ENCODE results near the gene PKP1.

PKP1 gene

GRCh38 chr1:201307231-201307630, 23.9 kb downstream of the PKP1 start:
- DNase-seq (ENCODE audit: extremely low read depth in 1 of 2, low read depth in 1 of 2), result no peak

GRCh38 chr1:201307760-201308499, 24.6 kb downstream of the PKP1 start:
- DNase-seq (ENCODE audit: extremely low read depth in 1 of 2, low read depth in 1 of 2), result no peak

GRCh38 chr1:201309416-201309815, 26.1 kb downstream of the PKP1 start:
- DNase-seq (ENCODE audit: extremely low read depth in 1 of 2, low read depth in 1 of 2), result no peak

DNA sequence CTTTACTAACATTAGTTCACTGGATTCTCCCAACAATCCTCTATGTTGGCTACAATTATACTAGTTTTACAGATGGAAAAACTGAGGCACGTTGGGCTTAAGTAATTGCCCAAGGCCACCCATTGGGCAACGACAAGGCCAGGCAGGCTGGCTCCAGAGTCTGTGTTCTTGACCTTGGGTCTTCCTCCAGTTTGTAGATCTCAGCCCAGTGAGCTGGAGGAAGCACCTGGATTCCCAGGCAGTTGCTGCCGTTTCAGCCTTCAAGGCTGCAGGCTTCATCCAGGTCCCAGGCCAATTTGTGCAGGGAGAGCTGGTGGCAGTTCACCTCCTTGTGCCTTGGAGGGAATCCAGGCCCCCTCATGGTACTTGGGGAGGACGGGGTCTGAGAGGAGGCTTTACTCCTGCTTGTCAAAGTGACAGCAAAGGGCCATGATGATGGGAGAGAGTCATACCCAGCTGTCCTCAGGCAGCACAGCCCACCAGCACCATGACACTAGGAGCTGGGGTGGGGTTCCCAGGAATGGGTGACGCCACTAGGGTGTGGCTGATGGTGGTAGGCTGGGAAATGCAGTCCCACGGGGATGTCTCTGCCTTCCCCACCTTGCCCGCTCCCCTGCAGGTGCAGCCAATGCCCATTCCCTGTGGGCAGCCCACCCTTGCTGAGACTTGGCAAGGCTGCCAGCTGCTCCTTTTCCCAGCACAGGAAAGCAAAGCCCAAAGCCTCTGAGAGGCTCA, 27.1 kb downstream of the PKP1 start:
- DNase-seq (ENCODE audit: extremely low read depth in 1 of 2, low read depth in 1 of 2), result no peak

- no peak for DNase-seq (ENCODE audit: extremely low read depth in 1 of 2, low read depth in 1 of 2)
Measured at GRCh38 chr1:201310986-201311355, 27.7 kb downstream of the PKP1 start.

GRCh38 chr1:201311356-201312011, 28.2 kb downstream of the PKP1 start:
- no peak for DNase-seq (ENCODE audit: extremely low read depth in 1 of 2, low read depth in 1 of 2)

GRCh38 chr1:201312298-201312697, 29.0 kb downstream of the PKP1 start:
- DNase-seq (ENCODE audit: extremely low read depth in 1 of 2, low read depth in 1 of 2), result no peak

DNA sequence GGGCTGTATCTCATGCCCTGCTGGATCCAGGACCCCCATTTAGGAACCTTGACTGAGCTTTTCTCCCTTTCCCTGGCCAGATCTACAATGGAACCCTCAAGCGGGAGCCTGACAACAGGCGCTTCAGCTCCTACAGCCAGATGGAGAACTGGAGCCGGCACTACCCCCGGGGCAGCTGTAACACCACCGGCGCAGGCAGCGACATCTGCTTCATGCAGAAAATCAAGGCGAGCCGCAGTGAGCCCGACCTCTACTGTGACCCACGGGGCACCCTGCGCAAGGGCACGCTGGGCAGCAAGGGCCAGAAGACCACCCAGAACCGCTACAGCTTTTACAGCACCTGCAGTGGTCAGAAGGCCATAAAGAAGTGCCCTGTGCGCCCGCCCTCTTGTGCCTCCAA, 29.8 kb downstream of the PKP1 start:
- DNase-seq (ENCODE audit: extremely low read depth in 1 of 2, low read depth in 1 of 2), result no peak

DNA sequence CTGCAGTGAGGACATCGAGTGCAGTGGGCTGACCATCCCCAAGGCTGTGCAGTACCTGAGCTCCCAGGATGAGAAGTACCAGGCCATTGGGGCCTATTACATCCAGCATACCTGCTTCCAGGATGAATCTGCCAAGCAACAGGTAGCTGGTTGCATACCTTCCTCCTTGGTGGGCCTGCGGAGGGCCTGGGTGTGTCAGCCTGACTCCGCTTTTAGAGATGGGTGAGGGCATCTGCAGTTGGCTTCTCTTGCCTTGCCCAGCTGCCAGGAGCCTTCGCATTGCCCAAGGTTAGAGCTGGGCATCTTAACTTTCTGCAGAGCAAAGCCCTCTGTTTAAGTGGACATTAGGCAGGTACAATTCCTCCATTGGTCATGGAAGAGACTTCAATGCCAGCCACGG, 33.2 kb downstream of the PKP1 start:
- DNase-seq (ENCODE audit: extremely low read depth in 1 of 2, low read depth in 1 of 2), result no peak

- no peak for DNase-seq (ENCODE audit: extremely low read depth in 1 of 2, low read depth in 1 of 2)
Measured at GRCh38 chr1:201317551-201317950, 34.2 kb downstream of the PKP1 start.

DNA sequence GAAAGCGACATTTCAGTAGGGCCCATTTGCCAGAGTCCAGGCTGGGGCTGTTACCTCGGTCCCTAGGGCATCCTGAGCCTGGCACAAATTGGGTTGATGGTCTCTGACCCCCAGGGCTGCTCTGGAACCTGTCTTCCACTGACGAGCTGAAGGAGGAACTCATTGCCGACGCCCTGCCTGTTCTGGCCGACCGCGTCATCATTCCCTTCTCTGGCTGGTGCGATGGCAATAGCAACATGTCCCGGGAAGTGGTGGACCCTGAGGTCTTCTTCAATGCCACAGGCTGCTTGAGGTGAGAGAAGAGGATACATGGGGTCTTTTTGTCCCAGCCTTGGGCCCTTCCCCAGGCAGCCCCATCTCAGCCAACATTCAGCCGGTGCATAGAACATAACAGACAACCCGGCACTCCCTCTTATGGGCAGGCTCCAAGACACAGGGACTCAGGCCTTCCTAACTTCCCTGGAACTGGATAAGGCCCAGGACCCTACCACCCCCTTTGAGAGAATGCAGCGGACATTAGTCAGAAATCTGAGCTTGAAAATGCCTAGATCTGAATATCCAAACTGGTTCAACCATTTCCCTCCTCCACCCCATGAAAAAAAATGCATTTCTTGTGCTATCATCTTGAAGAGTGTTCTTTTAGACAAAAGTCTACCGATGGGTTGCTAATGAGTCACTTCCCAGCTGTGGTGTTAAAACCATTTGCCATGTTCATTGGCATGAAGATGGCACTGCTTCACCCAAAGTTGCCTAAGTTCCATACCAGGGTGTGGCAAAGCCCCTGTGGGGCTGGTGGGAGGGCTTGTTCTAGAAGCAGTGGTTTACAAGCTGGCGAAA, 35.4 kb downstream of the PKP1 start:
- DNase-seq (ENCODE audit: extremely low read depth in 1 of 2, low read depth in 1 of 2), result no peak

- no peak for DNase-seq (ENCODE audit: extremely low read depth in 1 of 2, low read depth in 1 of 2)
Measured at GRCh38 chr1:201319631-201320030, 36.3 kb downstream of the PKP1 start.

DNA sequence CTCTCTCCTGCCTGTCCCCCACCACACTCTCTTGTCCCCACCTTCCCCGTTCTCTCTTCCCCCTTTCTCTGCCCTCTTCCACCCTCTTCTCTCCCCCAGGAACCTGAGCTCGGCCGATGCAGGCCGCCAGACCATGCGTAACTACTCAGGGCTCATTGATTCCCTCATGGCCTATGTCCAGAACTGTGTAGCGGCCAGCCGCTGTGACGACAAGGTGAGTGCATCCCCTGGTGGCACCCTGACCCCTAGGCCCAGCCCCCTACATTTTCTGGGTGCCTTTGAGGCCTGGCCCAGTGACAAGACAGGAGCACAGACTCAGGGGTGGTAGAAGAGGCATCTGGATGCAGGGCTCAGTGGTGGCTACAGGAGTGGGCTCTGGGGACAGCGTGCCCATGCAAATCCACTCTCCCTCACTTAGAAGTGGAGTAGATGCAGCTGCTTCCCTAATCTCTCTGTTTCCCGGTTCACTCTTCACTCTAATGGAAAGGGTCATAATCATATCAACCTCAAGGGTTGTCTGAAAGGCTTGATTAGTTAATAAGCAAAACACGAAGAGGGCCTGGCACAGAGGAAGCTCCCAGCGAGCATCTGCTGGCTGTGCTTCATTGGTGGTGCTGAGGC, 37.0 kb downstream of the PKP1 start:
- DNase-seq (ENCODE audit: extremely low read depth in 1 of 2, low read depth in 1 of 2), result no peak

GRCh38 chr1:201321826-201322390, 38.6 kb downstream of the PKP1 start:
- no peak for DNase-seq (ENCODE audit: extremely low read depth in 1 of 2, low read depth in 1 of 2)

DNA sequence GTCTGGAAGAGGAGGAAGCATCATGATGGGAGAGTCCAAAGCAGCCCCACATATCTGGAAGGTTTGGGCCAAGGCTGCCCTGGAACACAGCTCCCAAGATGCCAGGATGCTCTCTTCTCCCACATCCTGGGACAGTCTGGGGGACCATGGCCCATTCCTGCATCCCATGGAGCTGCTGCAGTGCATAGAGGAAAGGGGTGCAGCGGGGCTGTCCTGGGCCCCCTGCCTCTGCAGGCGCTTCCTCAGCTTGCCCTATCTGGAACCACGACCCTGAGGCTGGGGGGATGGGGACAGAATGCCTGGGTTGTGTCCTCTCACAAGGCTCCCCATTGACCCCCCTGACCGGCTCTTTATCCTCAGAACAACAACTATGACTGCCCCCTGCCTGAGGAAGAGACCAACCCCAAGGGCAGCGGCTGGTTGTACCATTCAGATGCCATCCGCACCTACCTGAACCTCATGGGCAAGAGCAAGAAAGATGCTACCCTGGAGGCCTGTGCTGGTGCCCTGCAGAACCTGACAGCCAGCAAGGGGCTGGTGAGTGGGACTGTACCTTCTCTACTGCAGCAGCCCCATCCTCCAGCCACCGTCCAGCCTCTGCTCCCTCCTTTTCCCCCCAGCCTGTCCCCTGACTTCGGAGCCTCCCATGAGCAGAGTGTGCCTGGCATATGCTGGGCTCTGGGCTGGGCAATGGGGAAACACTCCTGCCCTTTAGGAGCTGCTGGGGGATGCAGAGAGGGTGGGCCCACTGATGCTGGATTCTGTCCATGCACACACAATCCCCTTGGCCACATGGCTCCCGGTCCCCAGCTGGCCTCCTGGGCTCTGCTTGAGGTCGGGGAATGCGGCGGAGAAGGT, 39.6 kb downstream of the PKP1 start:
- no peak for DNase-seq (ENCODE audit: extremely low read depth in 1 of 2, low read depth in 1 of 2)

- no peak for DNase-seq (ENCODE audit: extremely low read depth in 1 of 2, low read depth in 1 of 2)
Measured at GRCh38 chr1:201324306-201324705, 41.0 kb downstream of the PKP1 start.

DNA sequence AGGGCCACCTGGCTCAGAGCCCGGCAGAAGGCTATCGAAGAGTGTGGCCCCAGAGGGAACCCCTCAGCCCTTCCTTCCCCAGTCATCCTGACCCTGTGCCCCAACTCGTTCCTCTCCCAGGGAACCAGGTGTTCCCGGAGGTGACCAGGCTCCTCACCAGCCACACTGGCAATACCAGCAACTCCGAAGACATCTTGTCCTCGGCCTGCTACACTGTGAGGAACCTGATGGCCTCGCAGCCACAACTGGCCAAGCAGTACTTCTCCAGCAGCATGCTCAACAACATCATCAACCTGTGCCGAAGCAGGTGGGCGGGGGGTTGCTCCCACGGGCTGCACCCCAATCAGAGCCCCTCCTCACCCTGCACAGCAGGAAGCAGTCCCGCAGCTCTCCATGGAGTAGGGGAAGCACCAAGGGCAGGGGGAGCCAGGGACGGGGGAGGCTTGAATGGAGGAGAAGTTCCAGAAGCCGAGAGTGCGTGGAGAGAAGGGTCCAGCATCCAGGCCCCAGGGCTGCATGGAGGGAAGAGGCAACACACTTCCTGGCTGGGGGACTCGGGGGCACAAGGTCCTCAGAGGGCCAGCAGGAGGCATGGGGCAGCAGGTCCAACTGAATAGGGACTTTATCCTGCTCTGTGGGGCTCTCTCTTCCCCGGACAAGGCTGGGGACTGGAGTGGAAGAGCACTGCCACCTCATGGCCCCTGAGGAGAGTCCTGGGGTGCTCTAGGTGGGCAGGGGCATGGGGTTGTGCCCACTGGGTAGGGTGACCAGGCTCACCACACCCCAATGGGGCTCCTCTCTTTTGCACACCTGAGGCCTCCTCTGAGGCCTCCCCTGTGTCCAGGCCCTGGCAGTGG, 41.7 kb downstream of the PKP1 start:
- no peak for DNase-seq (ENCODE audit: extremely low read depth in 1 of 2, low read depth in 1 of 2)

DNA sequence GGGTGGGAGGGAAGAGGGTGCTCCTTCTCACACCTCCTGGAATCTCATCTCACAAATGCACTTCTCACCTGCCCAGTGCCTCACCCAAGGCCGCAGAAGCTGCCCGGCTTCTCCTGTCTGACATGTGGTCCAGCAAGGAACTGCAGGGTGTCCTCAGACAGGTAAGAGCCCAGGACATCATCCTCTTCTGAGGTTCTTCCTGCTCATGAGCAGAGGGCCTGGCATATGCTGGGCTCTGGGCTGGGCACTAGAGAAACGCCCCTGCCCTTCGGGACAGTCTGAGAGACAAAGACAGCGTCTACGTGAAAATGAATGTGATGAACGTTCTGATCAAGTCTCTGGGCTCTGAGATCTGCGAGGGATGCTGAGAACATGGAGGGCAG, 42.4 kb downstream of the PKP1 start:
- DNase-seq (ENCODE audit: extremely low read depth in 1 of 2, low read depth in 1 of 2), result no peak

GRCh38 chr1:201326710-201327109, 43.4 kb downstream of the PKP1 start:
- DNase-seq (ENCODE audit: extremely low read depth in 1 of 2, low read depth in 1 of 2), result no peak

All from stimulated activated CD8-positive, alpha-beta memory T cell treated with anti-CD3 and anti-CD28 coated beads, Interleukin-7, amount 100 ng/mL, for 48 hours (primary cell).